Neural progenitor cell (in vitro differentiated cells): ENCODE measurements around the gene RTN4R.

Source experiments
- EZH2 ChIP-seq: fragments of 200-600 bp; sonication (generic); IDR thresholded peaks from 2 replicates; pipeline ENCODE4 v1.6.1; 2017; ENCODE audit warnings: antibody characterized with exemption, mild to moderate bottlenecking, moderate library complexity
- TF ChIP-seq, protein P1 (sequence below): fragments of 200-600 bp; sonication (generic); IDR thresholded peaks from 2 replicates; pipeline ENCODE4 v1.5.1; 2017; ENCODE audit warnings: antibody characterized with exemption, mild to moderate bottlenecking

DNA sequence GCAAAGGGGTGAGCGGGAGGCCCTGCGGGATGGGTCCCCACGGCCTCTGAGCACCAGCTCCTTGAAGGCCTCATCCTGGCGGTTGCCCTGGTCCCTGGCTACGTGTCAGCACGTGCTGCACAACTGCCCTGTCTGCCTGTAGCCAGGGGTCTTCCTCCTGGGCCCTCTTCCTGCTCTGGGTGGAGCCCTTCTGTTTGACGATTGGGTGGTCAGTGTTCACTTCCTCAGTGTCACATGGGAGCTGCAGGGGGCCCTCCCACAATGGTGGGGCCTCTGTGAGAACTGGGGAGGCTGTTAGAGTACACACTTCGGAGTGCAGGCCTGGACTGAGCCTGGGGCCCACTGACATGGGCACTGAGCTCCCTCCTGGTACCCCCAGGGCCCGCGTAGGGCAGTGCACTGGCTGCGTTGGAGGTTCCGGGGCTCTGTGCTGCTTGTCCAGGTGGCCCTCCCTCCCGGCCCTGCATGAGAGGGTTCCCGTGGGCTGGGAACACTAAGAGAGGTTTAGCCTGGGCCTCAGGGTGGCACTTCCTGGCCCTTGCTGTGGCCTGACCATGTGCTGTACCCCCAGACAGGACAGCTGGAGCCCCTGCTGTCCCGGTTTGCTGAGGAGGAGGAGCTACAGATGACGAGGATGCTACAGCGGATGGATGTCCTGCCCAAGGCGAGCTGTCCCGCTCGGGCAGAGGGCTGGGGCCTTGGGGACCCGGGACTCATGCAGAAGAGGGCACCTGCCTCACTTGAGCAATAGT is 38.0 kb upstream of the RTN4R start:
- TF ChIP-seq, protein P1, sequence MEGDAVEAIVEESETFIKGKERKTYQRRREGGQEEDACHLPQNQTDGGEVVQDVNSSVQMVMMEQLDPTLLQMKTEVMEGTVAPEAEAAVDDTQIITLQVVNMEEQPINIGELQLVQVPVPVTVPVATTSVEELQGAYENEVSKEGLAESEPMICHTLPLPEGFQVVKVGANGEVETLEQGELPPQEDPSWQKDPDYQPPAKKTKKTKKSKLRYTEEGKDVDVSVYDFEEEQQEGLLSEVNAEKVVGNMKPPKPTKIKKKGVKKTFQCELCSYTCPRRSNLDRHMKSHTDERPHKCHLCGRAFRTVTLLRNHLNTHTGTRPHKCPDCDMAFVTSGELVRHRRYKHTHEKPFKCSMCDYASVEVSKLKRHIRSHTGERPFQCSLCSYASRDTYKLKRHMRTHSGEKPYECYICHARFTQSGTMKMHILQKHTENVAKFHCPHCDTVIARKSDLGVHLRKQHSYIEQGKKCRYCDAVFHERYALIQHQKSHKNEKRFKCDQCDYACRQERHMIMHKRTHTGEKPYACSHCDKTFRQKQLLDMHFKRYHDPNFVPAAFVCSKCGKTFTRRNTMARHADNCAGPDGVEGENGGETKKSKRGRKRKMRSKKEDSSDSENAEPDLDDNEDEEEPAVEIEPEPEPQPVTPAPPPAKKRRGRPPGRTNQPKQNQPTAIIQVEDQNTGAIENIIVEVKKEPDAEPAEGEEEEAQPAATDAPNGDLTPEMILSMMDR, result no peak
- no peak for TF ChIP-seq EZH2
